ENCODE measurements around the gene TGFBR2.

TGFBR2 gene

GRCh38 chr3:30598668-30599545, 7.5 kb upstream of the TGFBR2 start:
- no peak overlapping the region for H3K4me3 ChIP-seq (ENCODE audit: low read depth, low read length)
- no peak for TF ChIP-seq CTCF (IDR thresholded peaks at IDR 0.05; ENCODE audit: low read depth, low read length, missing control alignments)

GRCh38 chr3:30600572-30600971, 5.8 kb upstream of the TGFBR2 start:
- TF ChIP-seq CTCF (IDR thresholded peaks at IDR 0.05; ENCODE audit: low read depth, low read length, missing control alignments), result no peak
- H3K4me3 ChIP-seq (ENCODE audit: low read depth, low read length), result no peak overlapping the region
- DNase-seq (ENCODE audit: low read depth), result no peak

More at GRCh38 chr3:30598668-30599545, 7.5 kb upstream of the TGFBR2 start:
- DNase-seq (ENCODE audit: low read depth), result no peak

GRCh38 chr3:30602946-30603345, 3.5 kb upstream of the TGFBR2 start:
- H3K4me3 ChIP-seq (ENCODE audit: low read depth, low read length), result no peak overlapping the region
- no peak for DNase-seq (ENCODE audit: low read depth)
- TF ChIP-seq CTCF (IDR thresholded peaks at IDR 0.05; ENCODE audit: low read depth, low read length, missing control alignments), result no peak

GRCh38 chr3:30604093-30604492, 2.3 kb upstream of the TGFBR2 start:
- no peak for DNase-seq (ENCODE audit: low read depth)

GRCh38 chr3:30604558-30604957, 1.8 kb upstream of the TGFBR2 start:
- H3K4me3 ChIP-seq (ENCODE audit: low read depth, low read length), result no peak overlapping the region
- TF ChIP-seq CTCF (IDR thresholded peaks at IDR 0.05; ENCODE audit: low read depth, low read length, missing control alignments), result no peak
- no peak for DNase-seq (ENCODE audit: low read depth)

More at GRCh38 chr3:30604093-30604492, 2.3 kb upstream of the TGFBR2 start:
- no peak overlapping the region for H3K4me3 ChIP-seq (ENCODE audit: low read depth, low read length)
- TF ChIP-seq CTCF (IDR thresholded peaks at IDR 0.05; ENCODE audit: low read depth, low read length, missing control alignments), result no peak

GRCh38 chr3:30605005-30605404, 1.4 kb upstream of the TGFBR2 start:
- no peak for TF ChIP-seq CTCF (IDR thresholded peaks at IDR 0.05; ENCODE audit: low read depth, low read length, missing control alignments)
- no peak overlapping the region for H3K4me3 ChIP-seq (ENCODE audit: low read depth, low read length)
- DNase-seq (ENCODE audit: low read depth), result no peak
